WTC11 (cell line): Measurements from ENCODE around the gene PCDHGA8.
"Not testable (repeated sequence)": the region's sequence is repeated elsewhere in the genome, so short reads cannot be mapped to it uniquely, and the experiment has no call there.

Source experiments
- CREM ChIP-seq: sonication (generic); formaldehyde crosslinking; IDR thresholded peaks from 2 replicates; pipeline ENCODE4 v1.8.1; 2022; ENCODE audit warnings: mild to moderate bottlenecking, missing genetic modification reagents, moderate library complexity
- ESRRA ChIP-seq: sonication (generic); formaldehyde crosslinking; IDR thresholded peaks from 2 replicates; pipeline ENCODE4 v1.8.1; 2022; ENCODE audit warnings: mild to moderate bottlenecking, missing genetic modification reagents, borderline replicate concordance
- FOXJ3 ChIP-seq: sonication (generic); formaldehyde crosslinking; IDR thresholded peaks from 2 replicates; pipeline ENCODE4 v1.9.0; 2021; ENCODE audit warnings: missing genetic modification reagents, mild to moderate bottlenecking, borderline replicate concordance
- GABPB1 ChIP-seq: sonication (generic); formaldehyde crosslinking; IDR thresholded peaks from 2 replicates; pipeline ENCODE4 v1.8.1; 2023; ENCODE audit warnings: mild to moderate bottlenecking, missing genetic modification reagents
- NR3C1 ChIP-seq: sonication (generic); formaldehyde crosslinking; conservative IDR thresholded peaks from 2 replicates; pipeline ENCODE4 v1.8.1; 2023; ENCODE audit warnings: low read depth, mild to moderate bottlenecking, missing genetic modification reagents
- ZNF263 ChIP-seq: sonication (generic); formaldehyde crosslinking; IDR thresholded peaks from 2 replicates; pipeline ENCODE4 v1.8.1; 2022; ENCODE audit warnings: low read depth, mild to moderate bottlenecking, moderate library complexity, missing genetic modification reagents
- ZNF317 ChIP-seq: sonication (generic); formaldehyde crosslinking; IDR thresholded peaks from 2 replicates; pipeline ENCODE4 v1.8.1; 2023; ENCODE audit warnings: low read depth, mild to moderate bottlenecking, moderate library complexity, missing genetic modification reagents, borderline replicate concordance
- TF ChIP-seq, protein P1 (sequence below): fragments of 200-600 bp; IDR thresholded peaks from 2 replicates; pipeline ENCODE4 v1.8.0; 2022; ENCODE audit warnings: antibody characterized with exemption
- TF ChIP-seq, protein P2 (sequence below): sonication (generic); formaldehyde crosslinking; IDR thresholded peaks from 2 replicates; pipeline ENCODE4 v1.8.0; 2022; ENCODE audit warnings: mild to moderate bottlenecking, missing genetic modification reagents

DNA sequence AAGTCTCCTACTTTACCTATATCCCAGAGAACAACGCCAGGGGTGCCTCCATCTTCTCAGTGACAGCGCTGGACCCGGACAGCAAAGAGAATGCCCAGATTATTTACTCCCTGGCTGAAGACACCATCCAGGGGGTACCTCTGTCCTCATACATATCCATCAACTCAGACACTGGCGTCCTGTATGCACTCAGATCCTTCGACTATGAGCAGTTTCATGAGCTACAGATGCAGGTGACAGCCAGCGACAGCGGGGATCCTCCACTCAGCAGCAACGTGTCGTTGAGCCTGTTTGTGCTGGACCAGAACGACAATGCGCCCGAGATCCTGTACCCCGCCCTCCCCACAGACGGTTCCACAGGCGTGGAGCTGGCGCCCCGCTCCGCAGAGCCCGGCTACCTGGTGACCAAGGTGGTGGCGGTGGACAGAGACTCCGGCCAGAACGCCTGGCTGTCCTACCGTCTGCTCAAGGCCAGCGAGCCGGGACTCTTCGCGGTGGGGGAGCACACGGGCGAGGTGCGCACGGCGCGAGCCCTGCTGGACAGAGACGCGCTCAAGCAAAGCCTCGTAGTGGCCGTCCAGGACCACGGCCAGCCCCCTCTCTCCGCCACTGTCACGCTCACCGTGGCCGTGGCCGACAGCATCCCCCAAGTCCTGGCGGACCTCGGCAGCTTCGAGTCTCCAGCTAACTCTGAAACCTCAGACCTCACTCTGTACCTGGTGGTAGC, 22.3 kb downstream of the PCDHGA8 start:
- TF ChIP-seq, protein P1, sequence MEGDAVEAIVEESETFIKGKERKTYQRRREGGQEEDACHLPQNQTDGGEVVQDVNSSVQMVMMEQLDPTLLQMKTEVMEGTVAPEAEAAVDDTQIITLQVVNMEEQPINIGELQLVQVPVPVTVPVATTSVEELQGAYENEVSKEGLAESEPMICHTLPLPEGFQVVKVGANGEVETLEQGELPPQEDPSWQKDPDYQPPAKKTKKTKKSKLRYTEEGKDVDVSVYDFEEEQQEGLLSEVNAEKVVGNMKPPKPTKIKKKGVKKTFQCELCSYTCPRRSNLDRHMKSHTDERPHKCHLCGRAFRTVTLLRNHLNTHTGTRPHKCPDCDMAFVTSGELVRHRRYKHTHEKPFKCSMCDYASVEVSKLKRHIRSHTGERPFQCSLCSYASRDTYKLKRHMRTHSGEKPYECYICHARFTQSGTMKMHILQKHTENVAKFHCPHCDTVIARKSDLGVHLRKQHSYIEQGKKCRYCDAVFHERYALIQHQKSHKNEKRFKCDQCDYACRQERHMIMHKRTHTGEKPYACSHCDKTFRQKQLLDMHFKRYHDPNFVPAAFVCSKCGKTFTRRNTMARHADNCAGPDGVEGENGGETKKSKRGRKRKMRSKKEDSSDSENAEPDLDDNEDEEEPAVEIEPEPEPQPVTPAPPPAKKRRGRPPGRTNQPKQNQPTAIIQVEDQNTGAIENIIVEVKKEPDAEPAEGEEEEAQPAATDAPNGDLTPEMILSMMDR: not testable (repeated sequence)
- TF ChIP-seq, protein P2, sequence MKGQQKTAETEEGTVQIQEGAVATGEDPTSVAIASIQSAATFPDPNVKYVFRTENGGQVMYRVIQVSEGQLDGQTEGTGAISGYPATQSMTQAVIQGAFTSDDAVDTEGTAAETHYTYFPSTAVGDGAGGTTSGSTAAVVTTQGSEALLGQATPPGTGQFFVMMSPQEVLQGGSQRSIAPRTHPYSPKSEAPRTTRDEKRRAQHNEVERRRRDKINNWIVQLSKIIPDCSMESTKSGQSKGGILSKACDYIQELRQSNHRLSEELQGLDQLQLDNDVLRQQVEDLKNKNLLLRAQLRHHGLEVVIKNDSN (CRISPR knock-in tag): not testable (repeated sequence)
- TF ChIP-seq GABPB1 (CRISPR knock-in tag); ESRRA (CRISPR knock-in tag); FOXJ3 (CRISPR knock-in tag); ZNF317 (CRISPR knock-in tag); CREM (CRISPR knock-in tag); NR3C1 (CRISPR knock-in tag); ZNF263: not testable (repeated sequence)
